ENCODE data around the gene RAB27B. TPM values are rescaled to one million over a fixed set of nuclear protein-coding genes. Genes with fewer than 3 reads are reported as not detected.
"Not testable (repeated sequence)": the region's sequence is repeated elsewhere in the genome, so short reads cannot be mapped to it uniquely, and the experiment has no call there.

RAB27B gene, protein sequence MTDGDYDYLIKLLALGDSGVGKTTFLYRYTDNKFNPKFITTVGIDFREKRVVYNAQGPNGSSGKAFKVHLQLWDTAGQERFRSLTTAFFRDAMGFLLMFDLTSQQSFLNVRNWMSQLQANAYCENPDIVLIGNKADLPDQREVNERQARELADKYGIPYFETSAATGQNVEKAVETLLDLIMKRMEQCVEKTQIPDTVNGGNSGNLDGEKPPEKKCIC
- under 0.01 and 0.05 TPM in 2 replicates for total RNA-seq

DNA sequence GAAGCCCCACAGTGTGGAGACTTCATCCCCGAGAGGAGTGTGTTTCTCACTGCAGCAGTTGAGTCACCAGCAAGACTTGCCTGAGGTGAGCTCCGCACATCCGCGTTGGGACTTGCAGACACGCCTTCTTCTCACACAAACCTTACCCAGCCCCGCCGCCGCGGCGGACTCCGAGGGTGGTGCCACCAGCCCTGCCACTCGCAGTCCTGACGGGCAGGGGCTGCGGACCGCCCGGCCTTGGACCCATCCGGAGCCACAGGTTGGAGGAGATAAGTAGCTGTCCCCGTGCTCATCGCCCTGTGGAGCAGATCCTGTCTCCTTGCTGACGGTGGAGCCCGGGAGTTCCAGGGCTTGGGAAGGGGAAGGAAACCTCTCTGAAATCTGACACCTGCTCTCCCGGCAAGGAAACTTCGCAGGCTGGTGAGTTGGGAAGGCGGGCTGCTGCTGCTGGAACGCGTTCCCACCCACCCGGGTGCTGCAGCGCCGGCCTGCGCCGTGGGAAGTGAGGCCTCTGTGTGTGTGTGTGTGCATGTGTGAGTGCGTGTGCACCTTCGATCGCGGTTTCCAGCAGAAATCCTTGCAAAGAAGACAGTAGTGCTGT is at the start of gene RAB27B:
RAB27B (plus strand) TSS at position 197 of the 601 bp plus-strand sequence. CDS start 49,109 bp downstream, outside the sequence.
- DNase-seq: peak; percentile 45

DNA sequence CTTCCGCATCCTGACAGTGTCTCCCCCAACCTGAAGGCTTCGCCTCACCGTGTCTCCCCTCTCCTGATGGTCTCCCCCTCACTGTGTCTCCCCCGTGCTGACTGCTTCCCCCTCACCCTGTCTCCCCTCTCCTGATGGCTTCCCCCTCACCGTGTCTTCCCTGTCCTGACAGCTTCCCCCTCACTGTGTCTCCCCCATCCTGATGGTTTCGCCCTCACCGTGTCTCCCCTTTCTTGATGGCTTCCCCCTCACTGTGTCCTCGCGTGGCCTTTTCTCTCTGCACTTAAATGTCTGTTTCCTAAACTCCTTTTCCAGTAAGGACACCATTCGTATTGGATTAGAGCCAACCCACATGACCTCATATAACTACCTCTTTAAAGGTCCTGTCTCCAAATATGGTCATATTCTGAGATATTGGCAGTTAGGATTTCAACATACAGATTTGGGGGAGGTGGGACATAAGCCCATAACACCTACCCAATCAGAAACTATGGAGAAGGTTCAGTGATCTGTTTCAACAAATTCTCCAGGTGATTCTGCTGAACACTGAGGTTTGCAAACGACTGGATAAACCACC is 47.9 kb upstream of the RAB27B start:
- no peak for DNase-seq

DNA sequence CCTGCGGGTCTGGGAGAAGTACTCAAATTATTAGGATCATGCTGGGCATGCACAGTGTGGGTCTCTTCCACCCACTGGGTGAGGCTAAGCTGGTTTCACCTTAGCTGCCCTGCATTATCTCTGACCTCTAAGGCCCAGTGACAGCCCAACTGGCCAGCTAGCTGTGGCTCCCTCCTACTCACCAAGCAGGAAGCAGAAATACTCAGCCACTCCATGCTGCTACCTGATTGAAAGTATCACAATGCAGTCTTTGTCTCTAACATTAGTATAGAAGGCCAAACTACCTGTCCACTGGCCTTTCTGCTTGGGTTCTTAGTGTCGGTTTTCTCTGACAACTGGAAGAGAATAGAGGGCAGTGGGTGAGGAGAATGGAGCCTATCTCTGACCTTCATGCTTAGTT is 47.3 kb upstream of the RAB27B start:
- no peak for DNase-seq

DNA sequence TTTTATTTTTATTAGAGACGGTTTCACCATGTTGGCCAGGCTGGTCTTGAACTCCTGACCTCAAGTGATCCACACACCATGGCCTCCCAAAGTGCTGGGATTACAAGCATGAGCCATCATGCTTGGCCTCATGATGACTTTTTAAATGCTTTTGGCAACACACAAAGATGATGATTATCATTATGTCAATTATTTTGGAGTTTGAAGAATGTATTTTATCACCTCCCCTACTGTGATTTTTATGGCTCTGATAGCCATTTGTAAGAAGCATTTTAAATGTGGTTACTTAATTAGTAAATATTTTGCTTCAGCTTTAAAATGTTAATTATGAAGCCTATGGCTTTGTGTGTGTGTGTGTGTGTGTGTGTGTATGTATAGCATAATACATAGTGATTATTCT is 45.1 kb upstream of the RAB27B start:
- no peak for DNase-seq

DNA sequence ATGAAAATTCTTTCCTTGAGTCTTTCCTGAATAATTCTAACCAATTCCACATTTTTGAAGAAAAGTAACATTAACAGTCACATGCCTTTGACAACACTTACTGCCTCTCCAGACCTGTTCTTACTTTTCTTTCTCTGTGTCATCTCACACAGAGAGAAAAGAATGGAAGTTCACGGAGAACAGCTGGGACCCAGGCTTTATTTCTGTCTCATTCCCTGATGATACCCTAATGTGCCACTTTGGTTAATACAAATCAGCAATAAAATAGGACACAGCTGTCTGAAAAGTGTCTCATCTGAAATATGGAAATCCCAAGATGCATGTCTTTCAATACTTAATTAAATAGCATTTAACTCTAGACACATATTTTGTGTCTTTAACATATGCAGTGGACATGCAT is 42.1 kb upstream of the RAB27B start:
- no peak for DNase-seq

DNA sequence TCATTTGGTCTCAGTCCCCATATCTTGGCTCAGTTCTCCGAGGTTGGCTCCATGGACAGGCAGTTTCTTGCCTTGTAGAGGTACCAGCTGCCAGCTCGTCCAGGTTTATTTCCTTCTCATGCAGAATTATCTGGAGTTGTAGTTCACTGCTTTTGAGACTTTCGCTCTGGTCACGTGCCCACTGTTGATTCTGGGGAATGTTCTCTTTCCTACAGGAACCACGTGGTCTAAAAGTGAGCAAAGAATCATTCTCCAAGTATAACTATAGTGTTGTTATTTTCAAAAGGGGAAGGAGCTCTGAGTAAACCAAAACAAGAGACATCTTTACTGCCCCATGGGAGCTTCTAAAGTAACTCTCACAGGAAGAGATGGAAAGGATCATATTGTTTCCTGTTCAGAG is 41.2 kb upstream of the RAB27B start:
- no peak for DNase-seq

DNA sequence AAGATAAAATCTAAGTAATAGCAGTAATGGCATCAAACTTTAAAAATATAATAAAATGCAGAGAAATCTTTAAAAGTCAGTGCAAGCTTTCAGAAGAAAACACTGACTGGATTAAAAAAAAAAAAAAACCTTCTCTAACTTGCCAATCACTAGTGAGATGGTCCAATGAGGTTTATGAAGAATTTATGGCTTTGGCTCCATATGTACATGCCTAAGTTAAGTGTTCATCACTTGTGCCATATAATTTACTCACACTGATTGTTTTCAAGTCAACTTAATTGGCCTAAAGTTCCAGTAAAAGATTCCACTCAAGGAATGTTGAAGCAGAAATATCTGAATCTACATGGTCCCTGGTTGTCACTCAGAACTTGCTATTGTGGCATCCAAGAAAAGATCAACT is 40.7 kb upstream of the RAB27B start:
- DNase-seq: no peak

DNA sequence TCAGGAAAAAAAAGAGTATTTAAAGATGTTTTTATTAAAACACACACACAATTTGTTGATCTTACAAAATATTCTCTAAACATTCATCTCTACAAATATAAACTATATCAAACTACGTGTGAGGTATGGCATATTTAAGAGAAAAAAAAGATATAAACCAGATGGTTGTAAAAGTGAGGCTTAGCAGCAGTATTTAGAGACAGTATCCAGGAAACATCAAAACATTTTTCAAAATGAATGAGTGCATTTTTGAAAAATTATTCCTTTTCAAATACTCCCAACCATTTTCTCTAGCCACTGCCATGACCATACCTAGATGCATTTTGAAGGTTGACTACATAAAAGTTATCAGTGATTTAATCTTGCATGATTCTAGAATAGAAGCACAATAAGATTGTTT is 38.2 kb upstream of the RAB27B start:
- DNase-seq: no peak

DNA sequence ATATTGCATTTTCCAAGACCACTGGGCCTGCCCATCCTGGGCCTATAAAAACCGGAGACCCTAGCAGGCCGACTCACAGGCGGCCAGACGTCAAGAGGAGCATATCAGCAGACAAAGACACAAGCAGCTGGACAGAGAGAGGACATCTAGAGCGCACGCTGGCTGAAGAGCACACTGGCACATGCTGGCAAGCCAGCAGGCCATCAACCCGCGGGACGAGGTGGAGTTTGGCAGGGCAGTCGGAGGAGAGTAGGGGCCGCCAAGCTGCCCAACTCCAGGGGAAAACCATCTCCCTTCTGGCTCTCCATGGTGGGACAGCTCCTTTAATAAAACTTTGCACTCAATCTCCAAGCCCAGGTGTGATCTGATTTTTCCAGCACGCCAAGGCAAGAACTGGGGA is 36.6 kb upstream of the RAB27B start:
- DNase-seq: no peak

DNA sequence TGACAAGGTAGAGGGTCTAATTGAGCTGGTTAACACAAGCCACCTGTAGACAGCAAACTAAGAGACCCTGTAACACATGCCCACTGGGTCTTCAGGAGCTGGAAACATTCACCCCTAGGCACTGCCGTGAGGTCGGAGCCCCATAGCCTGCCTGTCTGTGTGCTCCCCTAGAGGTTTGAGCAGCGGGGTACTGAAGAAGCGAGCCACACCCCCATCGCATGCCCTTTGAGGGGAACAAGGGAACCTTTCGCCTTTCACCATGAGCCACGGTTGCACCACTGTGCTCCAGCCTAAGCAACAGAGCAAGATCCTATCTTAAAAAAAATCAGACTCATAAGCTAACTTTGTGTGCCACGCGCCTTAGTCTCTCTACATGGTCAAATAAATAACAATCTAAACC is 36.2 kb upstream of the RAB27B start:
- DNase-seq: no peak

DNA sequence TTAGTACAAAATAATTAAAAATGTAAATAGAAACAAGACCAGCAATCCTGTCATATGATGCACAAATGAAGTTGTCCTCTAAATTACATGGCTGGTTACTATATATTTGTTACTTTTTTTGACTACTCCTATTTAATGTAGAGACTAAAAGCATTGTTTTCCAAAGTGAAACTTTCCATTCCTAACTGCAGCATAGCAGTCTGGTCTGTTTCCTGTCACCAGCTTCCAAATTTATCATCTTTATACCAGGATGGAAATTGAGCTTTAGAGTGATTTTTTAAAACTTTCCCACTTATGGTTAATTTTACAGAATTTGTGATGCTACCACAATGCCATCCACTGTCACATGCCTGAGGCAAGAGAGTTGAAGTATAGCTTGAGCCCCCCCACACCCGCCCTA is 33.5 kb upstream of the RAB27B start:
- no peak for DNase-seq

DNA sequence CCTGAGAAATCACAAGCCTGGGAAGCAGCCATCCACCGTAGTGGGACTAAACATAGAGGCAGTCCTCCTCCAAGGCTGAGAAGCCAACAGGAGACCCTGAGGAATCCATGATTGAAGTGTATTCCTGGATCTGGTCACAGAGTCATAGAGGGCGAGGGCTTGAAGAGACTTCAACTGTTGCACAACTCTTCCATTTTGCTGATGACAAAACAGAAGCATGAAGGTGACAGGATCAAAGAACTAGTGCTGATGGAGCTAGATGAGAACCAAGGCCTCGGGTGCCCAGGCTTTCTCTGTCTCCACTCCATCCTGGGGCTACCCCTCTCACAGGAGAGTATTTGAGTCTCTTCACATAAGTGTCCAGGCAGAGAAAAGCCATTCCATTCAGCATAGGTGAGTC is 30.1 kb upstream of the RAB27B start:
- no peak for DNase-seq

DNA sequence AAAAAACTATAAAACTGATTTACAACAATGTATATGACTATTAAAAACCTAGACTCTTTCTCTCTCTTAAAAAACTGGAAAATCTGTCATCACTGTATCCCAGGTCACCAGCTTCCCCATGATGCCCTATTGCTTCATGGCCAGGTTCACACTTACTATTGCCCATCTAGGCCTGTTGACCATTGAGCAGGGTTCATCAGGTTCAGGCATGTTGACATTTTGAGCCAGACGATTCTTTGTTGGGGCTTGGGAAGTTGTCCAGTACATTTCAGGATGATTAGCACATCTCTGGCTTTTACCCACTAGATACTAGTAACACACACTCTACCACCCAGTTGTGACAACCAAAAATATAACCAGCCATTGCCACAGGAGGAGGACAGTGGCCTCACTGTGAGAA is 26.9 kb upstream of the RAB27B start:
- DNase-seq: no peak

DNA sequence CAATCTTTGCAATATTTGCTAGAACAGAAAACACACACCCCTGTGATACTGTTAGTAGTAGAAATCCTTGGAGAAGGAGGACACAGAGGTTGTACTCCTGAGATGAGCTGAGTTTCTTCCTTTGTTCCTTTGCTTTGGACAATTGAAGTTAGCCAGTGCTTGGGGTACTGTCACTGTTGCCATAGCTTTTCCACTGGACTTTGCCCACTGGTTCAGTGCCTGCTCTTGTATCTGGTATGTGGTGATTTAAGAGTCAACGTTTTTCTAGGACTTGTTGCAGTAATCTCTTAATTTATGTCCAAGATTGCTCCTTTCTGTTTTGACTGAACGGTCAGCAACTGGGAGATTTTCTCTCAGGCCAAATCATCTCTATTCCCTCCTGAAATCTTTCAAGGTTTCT is 26.1 kb upstream of the RAB27B start:
- no peak for DNase-seq

DNA sequence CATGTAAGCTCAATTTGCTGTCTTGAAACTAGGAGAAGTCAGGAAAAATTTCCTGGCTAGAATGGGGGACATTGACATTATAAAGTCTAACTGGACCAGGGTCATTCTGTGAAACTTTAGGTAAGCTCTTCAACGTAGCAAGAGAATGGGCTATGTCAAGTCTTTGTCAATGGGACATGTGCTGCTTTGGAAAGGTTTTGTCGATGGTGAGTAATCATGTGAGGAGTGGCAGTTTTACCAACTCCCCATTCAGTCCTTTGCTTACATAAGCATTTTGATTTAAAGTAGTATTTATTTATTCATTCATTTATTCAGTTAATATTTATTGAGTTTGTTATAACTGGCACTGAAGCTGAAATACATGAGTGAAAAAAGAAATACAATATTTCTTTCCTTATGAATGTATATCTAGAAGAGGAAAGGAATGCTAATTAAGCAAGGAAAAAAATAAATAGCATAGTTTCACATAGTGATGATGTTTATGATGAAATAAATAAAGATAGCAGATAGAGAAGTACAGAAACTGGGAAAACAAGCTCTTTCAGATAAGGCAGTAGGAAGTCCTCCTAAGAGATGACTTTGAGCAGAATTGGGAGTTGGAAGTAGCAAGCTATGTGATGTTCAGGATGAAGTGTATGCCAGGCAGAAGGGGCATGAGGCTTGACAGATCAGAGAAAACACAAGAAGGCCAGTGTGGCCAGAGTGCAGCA is 25.4 kb upstream of the RAB27B start:
- no peak for DNase-seq

DNA sequence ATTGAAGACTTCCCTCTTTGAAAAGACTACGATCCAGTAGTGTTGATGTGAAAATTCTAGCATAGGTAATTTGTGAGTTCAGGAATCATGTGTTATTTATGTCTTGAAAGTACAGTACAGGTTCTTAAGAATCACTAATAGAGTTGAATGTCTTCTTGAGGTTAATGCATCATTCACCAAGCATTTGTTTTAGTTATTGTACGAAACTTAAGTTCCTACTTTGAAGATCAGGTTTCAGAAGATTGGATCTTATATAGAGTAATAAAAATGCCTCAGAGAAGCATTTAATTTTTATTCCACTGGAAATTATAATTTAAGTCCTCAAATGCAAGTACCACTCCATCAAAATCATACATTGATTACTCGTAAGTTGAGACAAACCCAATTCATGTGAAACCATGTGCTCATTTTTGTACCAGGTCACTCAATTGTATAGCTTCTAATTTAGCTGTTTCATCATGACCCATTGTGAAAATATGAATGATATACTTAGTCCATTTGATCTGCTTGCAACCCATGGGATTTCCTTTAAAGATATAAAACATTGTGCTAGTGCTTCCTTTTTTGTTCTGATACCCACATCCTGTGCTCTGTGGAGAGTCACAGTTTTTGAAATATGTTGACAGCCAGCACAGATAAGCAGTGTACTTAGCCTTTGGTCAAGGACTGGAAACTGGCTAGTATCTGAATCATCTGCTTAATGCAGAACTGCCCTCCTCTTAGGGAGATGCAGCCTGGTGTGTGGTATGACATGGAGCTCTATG is 22.5 kb upstream of the RAB27B start:
- DNase-seq: no peak

DNA sequence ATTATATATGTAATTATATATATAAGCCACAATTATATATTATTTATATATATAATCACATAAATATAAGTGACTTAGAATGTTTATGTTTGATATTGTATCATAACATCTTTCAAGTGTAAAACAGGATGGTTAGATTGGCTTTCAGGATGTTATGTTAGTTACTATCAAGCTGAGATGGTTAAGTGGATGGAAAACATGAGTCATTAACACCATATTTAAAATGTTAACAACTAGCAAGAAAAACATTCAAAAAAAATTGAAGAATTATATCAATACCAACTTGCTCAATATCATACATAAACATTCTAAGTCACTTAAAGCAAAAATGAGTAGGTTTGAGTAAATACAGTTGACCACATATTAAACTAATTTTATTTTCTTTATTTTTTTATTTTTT is 21.8 kb upstream of the RAB27B start:
- DNase-seq: no peak

DNA sequence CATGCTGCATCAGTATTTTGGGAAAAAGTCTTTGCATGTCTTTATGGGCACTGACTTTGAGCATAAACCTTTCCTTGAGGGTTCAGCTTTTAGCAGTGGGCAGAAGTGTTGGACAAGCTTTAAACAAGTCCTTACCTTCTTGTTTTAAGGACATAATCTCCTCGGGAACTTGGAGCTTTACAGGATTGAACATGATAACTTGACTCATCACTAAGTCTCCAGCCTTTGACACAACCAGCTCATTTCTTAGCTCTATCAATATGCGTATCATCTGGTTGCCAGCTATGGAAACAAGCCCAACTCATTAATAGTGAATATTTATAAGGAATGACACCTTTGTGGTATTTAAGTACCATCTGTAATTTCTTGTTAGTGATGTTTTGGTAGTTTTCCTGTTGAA is 21.0 kb upstream of the RAB27B start:
- no peak for DNase-seq

DNA sequence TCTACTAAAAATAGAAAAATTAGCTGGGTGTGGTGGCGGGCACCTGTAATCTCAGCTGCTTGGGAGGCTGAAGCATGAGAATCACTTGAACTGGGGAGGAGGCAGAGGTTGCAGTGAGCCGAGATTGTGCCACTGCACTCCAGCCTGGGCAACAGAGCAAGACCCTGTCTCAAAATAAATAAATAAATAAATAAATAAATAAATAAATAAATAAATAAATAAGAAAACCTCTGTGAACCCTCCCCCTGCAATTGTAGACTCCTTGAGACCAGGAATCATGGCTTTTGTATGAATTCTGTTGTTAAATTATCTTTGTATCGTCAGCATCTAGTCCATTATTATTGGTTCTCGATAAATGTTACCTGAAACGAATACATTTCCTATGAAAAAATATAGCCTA is 17.6 kb upstream of the RAB27B start:
- DNase-seq: not testable (repeated sequence)

DNA sequence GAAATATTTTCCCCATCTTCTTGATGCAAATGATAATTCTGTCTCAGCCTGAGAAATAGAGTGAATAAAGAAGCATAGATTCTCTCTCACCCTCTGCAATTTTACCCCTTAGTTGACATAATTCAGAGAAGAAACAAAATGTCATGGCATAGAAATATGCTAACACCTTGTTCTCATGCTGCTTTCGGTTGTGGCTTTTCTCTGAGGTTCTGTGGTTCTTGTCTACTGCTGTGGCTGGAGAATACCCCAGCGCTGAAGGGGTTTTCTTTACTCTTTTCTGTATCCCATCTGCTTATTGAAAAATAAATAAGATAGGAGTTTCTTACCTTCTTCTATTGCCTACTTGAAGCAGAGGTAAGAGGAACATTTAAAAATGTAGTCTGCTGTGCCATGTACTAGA is 15.4 kb upstream of the RAB27B start:
- no peak for DNase-seq

DNA sequence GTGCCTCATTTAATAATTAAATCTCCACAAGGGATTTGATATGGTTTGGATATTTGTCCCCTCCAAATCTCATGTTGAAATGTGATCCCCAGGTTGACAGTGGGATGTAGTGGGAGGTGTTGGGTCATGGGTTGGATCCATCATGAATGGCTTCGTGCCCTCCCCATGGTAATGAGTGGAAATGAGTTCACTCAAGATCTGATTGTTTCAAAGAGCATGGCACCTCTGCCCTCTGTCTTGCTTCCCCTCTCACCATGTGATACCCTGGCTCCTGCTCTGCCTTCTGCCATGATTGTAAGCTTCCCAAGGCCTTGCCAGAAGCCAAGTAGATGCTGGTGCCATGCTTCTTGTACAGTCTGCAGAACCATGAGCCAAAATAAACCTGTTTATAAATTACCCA is 15.0 kb upstream of the RAB27B start:
- no peak for DNase-seq

DNA sequence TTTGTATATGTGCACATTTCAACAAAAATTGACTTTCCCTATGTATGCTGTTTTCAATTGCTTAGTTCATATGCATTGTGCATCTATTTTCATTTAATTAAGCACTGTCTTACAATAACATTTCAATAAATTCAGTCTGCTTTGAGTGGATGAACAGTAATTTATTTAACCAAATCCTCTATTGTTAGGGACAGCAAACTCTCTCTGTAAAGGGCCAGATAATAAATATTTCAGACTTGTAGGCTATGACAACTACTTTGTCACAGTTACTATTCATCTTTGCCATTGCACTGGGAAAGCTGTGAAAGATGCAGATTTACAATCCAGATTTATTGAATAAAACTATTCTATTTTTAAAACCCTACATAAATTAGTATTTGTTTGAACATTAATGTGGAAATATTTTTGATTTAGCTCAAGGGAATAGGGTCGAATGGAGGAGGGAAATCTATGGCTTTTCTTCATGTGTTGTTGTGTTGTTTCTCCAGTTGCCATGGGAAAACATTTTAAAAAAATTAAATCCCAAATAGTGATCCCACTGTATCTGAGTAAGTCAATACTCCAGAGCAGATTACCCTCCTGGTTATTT is 14.2 kb upstream of the RAB27B start:
- no peak for DNase-seq

DNA sequence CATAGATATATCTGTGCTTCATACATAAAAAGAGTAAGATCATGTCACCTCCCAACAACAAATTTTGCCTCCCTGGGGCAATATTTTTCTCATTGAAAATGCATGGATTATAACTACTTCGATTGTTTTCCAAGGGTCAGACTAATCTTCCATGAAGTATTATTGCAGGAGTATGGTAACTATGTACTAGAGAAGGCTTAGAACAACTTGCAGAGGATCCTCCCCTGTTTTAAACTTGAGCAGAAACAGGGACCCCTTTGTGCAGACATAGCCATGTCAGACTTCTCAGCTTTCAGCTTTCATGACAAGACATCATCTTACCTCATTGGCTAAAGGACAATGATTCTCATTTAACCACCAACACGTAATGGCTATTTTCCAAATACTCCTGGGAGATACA is 13.2 kb upstream of the RAB27B start:
- DNase-seq: no peak

Measured in dermis blood vessel endothelial cell (primary cell).